22Rv1 (cell line): ENCODE measurements around the gene DIAPH2.

Experiments used
- H3K27ac ChIP-seq: fragments of 450-650 bp; 2 replicates; pipeline ENCODE4 v1.5.1; 2017
- CTCF ChIP-seq: fragments of 450-650 bp; IDR thresholded peaks from 2 replicates; pipeline ENCODE4 v1.5.1; 2017; ENCODE audit warnings: mild to moderate bottlenecking
- ZFX ChIP-seq: fragments of 450-650 bp; IDR thresholded peaks from 2 replicates; pipeline ENCODE4 v1.6.1; 2017; ENCODE audit warnings: antibody characterized with exemption, borderline replicate concordance

The DIAPH2 gene

GRCh38 chrX:97260679-97261078 is 576.0 kb downstream of the DIAPH2 start:
- no peak for TF ChIP-seq CTCF
- no peak for TF ChIP-seq ZFX
- peak overlapping the region; percentile 75 for H3K27ac ChIP-seq

- TF ChIP-seq CTCF, result no peak
- no peak for TF ChIP-seq ZFX
These were observed 581.9 kb downstream of the DIAPH2 start for GRCh38 chrX:97266406-97267121.

GRCh38 chrX:97267396-97268181 is 582.9 kb downstream of the DIAPH2 start:
- H3K27ac ChIP-seq, result no peak overlapping the region
- no peak for TF ChIP-seq ZFX
- TF ChIP-seq CTCF, result no peak

More at GRCh38 chrX:97266406-97267121, 581.9 kb downstream of the DIAPH2 start:
- H3K27ac ChIP-seq, result no peak overlapping the region

GRCh38 chrX:97268182-97268680 is 583.6 kb downstream of the DIAPH2 start:
- TF ChIP-seq CTCF, result no peak
- TF ChIP-seq ZFX, result no peak

GRCh38 chrX:97284531-97284930 is 599.9 kb downstream of the DIAPH2 start:
- no peak for TF ChIP-seq CTCF
- no peak for TF ChIP-seq ZFX

More at GRCh38 chrX:97268182-97268680, 583.6 kb downstream of the DIAPH2 start:
- no peak overlapping the region for H3K27ac ChIP-seq

GRCh38 chrX:97290199-97290598 is 605.6 kb downstream of the DIAPH2 start:
- TF ChIP-seq ZFX, result no peak
- no peak for TF ChIP-seq CTCF
- H3K27ac ChIP-seq, result no peak overlapping the region

More at GRCh38 chrX:97284531-97284930, 599.9 kb downstream of the DIAPH2 start:
- H3K27ac ChIP-seq, result no peak overlapping the region
